DMS153 treated with DMSO at 0.1 percent for 48 hours (cell line): ENCODE measurements around the gene PCTP.
A peak's percentile ranks its signal among the peaks of the same experiment; 100 is the strongest.

Source experiments
- DNase-seq: peaks from one replicate; lab custom pipeline; 2025; ENCODE audit not compliant: unreplicated experiment; lab: John Stamatoyannopoulos, UW

Gene PCTP

GRCh38 chr17:55751720-55752250, 934 bp downstream of the PCTP start:
- no peak for DNase-seq

GRCh38 chr17:55756689-55757088, 5.8 kb downstream of the PCTP start:
- no peak for DNase-seq

- DNase-seq = no peak
These were observed 6.8 kb downstream of the PCTP start for GRCh38 chr17:55757659-55758058.

- no peak for DNase-seq
These were observed 7.3 kb downstream of the PCTP start for GRCh38 chr17:55758171-55758570.

- no peak for DNase-seq
These were observed 9.9 kb downstream of the PCTP start for GRCh38 chr17:55760643-55761355.

- DNase-seq = no peak
These were observed 11.4 kb downstream of the PCTP start for GRCh38 chr17:55762086-55762858.

- no peak for DNase-seq
These were observed 13.0 kb downstream of the PCTP start for GRCh38 chr17:55763856-55764255.

GRCh38 chr17:55764610-55765009, 13.8 kb downstream of the PCTP start:
- no peak for DNase-seq

- no peak for DNase-seq
These were observed 14.6 kb downstream of the PCTP start for GRCh38 chr17:55765472-55765871.

- no peak for DNase-seq
These were observed 18.2 kb downstream of the PCTP start for GRCh38 chr17:55768936-55769624.

GRCh38 chr17:55769625-55770000, 18.8 kb downstream of the PCTP start:
- no peak for DNase-seq

- DNase-seq = peak; percentile 58
These were observed 19.5 kb downstream of the PCTP start for GRCh38 chr17:55770196-55770870.

- no peak for DNase-seq
These were observed 21.2 kb downstream of the PCTP start for GRCh38 chr17:55772086-55772485.

GRCh38 chr17:55773671-55774070, 22.8 kb downstream of the PCTP start:
- no peak for DNase-seq

GRCh38 chr17:55774846-55775271, 24.0 kb downstream of the PCTP start:
- no peak for DNase-seq

GRCh38 chr17:55776271-55776670, 25.4 kb downstream of the PCTP start:
- no peak for DNase-seq

GRCh38 chr17:55777471-55777971, 26.7 kb downstream of the PCTP start:
- DNase-seq = no peak

- DNase-seq = no peak
These were observed 27.7 kb downstream of the PCTP start for GRCh38 chr17:55778389-55779118.

- DNase-seq = no peak
These were observed 32.9 kb downstream of the PCTP start for GRCh38 chr17:55783684-55784245.

- DNase-seq = no peak
These were observed 33.8 kb downstream of the PCTP start for GRCh38 chr17:55784666-55785065.
